Right renal pelvis (tissue), 4 donors: Measurements from ENCODE around the gene TRA2B. TPM values are rescaled to one million over a fixed set of nuclear protein-coding genes. Genes with fewer than 3 reads are reported as not detected.

Source experiments
- DNase-seq, 4 donors: peaks; one replicate each; pipeline ENCODE4 v3.0.0-alpha.2; 2013; ENCODE audit warnings: low read depth in 4 of 4, low spot score in 3 of 4, missing footprints in 1 of 4
- polyA plus RNA-seq, 4 donors: library from polyadenylated mRNA; unstranded; fragments of 120-200 nt; gene quantifications; one replicate each; pipeline ENCODE4 v1.2.1, GENCODE V29; 2013; ENCODE audit not compliant: insufficient read length in 4 of 4

The TRA2B gene
- polyA plus RNA-seq, 4 donors, result 272 to 304 (median 296) TPM

GRCh38 chr3:185956244-185956643, 18.4 kb upstream of the TRA2B start:
- no peak for DNase-seq

- no peak for DNase-seq
Measured at GRCh38 chr3:185954366-185954723, 16.5 kb upstream of the TRA2B start.

GRCh38 chr3:185950728-185951127, 12.9 kb upstream of the TRA2B start:
- DNase-seq, result no peak

- DNase-seq, result no peak
Measured at GRCh38 chr3:185949515-185949914, 11.7 kb upstream of the TRA2B start.

- DNase-seq, result no peak
Measured at GRCh38 chr3:185948292-185948691, 10.5 kb upstream of the TRA2B start.

- no peak for DNase-seq
Measured at GRCh38 chr3:185943760-185944106, 5.9 kb upstream of the TRA2B start.

- DNase-seq, result no peak
Measured at GRCh38 chr3:185942907-185943759, 5.3 kb upstream of the TRA2B start.

- no peak for DNase-seq
Measured at GRCh38 chr3:185942396-185942795, 4.6 kb upstream of the TRA2B start.

- no peak for DNase-seq
Measured at GRCh38 chr3:185940951-185941350, 3.1 kb upstream of the TRA2B start.

- no peak for DNase-seq
Measured at GRCh38 chr3:185939721-185940120, 1.9 kb upstream of the TRA2B start.

GRCh38 chr3:185936814-185937688, 763 bp downstream of the TRA2B start:
- peak; percentile 80 to 92 (median 84) for DNase-seq

GRCh38 chr3:185936273-185936629, 1.6 kb downstream of the TRA2B start:
- DNase-seq, result no peak

GRCh38 chr3:185935465-185936272, 2.1 kb downstream of the TRA2B start:
- no peak for DNase-seq

- DNase-seq, result no peak
Measured at GRCh38 chr3:185934767-185935464, 2.9 kb downstream of the TRA2B start.

- no peak for DNase-seq
Measured at GRCh38 chr3:185934174-185934557, 3.6 kb downstream of the TRA2B start.

- DNase-seq, result no peak
Measured at GRCh38 chr3:185933374-185934173, 4.2 kb downstream of the TRA2B start.

GRCh38 chr3:185931777-185932612, 5.8 kb downstream of the TRA2B start:
- no peak for DNase-seq

- DNase-seq, result no peak
Measured at GRCh38 chr3:185930393-185931107, 7.3 kb downstream of the TRA2B start.
